PFSK-1 (cell line): ENCODE measurements around the gene TDO2.

Experiments used
- FOXP2 ChIP-seq: optimal IDR thresholded peaks from 2 replicates; pipeline ENCODE3; 2011; ENCODE audit warnings: borderline replicate concordance, control low read depth, inconsistent platforms; ENCODE audit not compliant: insufficient read depth; ENCODE audit errors: extremely low read length, extremely low read depth
- POLR2AphosphoS5 ChIP-seq: IDR thresholded peaks from 2 replicates; pipeline ENCODE4 v1.6.1; 2012; ENCODE audit warnings: low read depth, mild to moderate bottlenecking, control low read depth, low read length, moderate library complexity
- SIN3A ChIP-seq: IDR thresholded peaks from 2 replicates; pipeline ENCODE4 v1.6.1; 2012; ENCODE audit warnings: mild to moderate bottlenecking, low read length, moderate library complexity, borderline replicate concordance; ENCODE audit not compliant: insufficient read depth
- TAF1 ChIP-seq: IDR thresholded peaks from 2 replicates; pipeline ENCODE4 v1.6.1; 2012; ENCODE audit warnings: low read length, control low read depth, borderline replicate concordance; ENCODE audit not compliant: insufficient read depth
- TF ChIP-seq, protein P1 (sequence below), 2 experiments: IDR thresholded peaks; 2 replicates each; pipeline versions ENCODE4 v1.6.1 to v1.8.0; 2011 to 2012; ENCODE audit warnings: low read depth in 2 of 2, low read length in 2 of 2, control low read depth in 1 of 2, inconsistent platforms in 1 of 2, mild to moderate bottlenecking in 1 of 2, moderate library complexity in 1 of 2; ENCODE audit not compliant: insufficient read depth in 1 of 2

Gene TDO2

DNA sequence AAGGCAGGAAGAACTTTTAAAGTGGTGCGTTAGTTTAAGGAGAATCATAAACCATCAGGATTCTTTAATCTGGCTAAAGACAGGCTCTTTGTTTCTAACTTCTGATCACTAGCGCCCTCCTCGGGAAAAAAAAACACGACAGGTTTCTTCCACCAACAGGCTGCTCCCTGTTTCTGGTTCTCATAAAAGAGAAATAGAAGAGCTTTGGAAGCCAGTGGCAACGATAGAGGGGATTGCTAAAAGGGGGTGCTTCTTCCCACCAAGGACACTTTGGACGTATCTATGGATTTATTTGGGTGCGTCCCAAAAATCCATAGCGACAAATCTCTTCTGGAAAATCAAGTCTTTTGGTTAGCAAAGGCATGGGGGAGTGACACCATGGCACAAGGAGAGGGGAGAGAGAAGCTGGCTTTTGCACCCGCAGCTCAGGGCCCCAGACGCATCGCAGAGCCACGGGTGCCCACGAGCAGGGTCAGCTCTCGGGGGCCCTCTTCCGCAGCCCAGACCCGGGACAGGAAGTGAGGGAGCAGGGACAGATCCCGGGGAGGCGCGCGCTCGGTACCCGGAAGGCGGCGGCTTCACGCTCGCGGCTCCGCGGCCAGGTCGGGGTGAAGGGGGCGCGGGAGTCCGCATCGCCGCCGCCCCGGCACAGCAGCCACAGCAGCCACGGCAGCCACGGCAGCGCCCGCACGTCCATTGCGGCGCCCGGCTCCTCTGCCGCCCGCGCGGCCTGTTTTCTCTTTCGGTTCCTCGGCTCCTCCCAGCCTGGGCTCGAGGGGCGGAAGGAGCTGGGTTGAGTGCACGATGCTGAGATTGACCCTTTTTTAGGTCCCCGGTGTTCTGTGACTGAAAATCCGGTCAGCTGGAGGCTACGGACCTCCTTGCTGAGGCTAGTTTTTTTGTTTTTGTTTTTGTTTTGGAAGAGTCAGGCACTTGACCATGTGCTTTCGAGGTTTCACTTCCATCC, 49.9 kb downstream of the TDO2 start, which contains the start of gene CTSO:
Gene CTSO, minus strand, starts transcription at position 716 of the 967 bp plus-strand sequence. Its CDS starts 19 bp downstream, at position 697.
- peak; percentile 62 for TF ChIP-seq POLR2AphosphoS5
- TF ChIP-seq, protein P1, sequence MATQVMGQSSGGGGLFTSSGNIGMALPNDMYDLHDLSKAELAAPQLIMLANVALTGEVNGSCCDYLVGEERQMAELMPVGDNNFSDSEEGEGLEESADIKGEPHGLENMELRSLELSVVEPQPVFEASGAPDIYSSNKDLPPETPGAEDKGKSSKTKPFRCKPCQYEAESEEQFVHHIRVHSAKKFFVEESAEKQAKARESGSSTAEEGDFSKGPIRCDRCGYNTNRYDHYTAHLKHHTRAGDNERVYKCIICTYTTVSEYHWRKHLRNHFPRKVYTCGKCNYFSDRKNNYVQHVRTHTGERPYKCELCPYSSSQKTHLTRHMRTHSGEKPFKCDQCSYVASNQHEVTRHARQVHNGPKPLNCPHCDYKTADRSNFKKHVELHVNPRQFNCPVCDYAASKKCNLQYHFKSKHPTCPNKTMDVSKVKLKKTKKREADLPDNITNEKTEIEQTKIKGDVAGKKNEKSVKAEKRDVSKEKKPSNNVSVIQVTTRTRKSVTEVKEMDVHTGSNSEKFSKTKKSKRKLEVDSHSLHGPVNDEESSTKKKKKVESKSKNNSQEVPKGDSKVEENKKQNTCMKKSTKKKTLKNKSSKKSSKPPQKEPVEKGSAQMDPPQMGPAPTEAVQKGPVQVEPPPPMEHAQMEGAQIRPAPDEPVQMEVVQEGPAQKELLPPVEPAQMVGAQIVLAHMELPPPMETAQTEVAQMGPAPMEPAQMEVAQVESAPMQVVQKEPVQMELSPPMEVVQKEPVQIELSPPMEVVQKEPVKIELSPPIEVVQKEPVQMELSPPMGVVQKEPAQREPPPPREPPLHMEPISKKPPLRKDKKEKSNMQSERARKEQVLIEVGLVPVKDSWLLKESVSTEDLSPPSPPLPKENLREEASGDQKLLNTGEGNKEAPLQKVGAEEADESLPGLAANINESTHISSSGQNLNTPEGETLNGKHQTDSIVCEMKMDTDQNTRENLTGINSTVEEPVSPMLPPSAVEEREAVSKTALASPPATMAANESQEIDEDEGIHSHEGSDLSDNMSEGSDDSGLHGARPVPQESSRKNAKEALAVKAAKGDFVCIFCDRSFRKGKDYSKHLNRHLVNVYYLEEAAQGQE (IDR thresholded peaks at IDR 0.05; ENCODE audit: insufficient read depth in 1 of 2, low read depth in 2 of 2, low read length in 2 of 2): no peak
- TF ChIP-seq SIN3A: no peak
- no peak for TF ChIP-seq FOXP2
- TF ChIP-seq TAF1: no peak; the same call in 1 of the 2 replicates

DNA sequence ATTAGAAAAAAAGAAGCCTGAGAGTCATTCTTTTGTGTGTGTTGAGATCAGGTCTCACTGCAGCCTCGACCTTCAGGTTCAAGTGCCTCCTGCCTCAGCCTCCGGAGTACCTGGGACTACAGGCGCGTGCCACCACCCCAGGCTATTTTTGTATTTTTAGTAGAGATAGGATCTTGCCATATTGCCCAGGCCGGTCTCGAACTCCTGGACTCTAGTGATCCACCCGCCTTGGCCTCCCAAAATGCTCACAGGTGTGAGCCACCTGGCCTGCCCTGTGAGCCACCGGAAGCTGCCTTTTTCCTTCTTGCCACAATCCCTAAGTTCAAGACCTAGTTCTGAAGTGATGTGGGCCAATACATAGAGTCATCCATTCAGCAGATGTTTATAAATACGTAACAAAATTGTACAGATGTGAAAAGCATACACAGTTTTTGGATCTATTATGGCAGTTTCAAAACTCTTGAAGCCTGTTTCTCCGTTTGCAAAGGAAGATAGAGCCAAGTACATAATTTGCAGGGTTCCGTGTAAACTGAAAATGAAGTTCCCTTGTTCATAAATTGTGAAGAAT, 50.7 kb downstream of the TDO2 start:
- no peak for TF ChIP-seq SIN3A
- no peak for TF ChIP-seq TAF1
- TF ChIP-seq, protein P1 (IDR thresholded peaks at IDR 0.05; ENCODE audit: insufficient read depth in 1 of 2, low read depth in 2 of 2, low read length in 2 of 2): no peak
- TF ChIP-seq FOXP2: no peak
- no peak for TF ChIP-seq POLR2AphosphoS5

DNA sequence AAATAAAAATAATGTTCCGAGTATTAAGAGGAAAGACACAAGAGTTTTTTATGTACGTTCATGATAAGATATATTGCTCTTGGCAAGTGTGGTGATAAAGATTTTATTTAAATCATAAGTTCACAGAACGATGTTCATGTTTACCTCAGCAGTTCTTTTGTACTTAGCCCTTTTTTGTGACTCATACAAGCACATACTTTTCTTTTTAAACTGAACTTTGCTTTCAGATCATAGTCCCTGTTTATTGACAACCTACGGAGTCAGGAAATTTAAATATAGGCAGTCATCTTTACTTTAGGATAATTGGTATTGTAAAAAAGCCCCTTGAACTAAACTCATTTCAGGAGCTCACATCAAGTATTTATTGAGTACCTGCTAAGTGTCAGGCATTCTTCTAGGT, 51.4 kb downstream of the TDO2 start:
- TF ChIP-seq SIN3A (no peak), POLR2AphosphoS5 (no peak), TAF1 (no peak), FOXP2 (no peak)
- TF ChIP-seq, protein P1 (IDR thresholded peaks at IDR 0.05; ENCODE audit: insufficient read depth in 1 of 2, low read depth in 2 of 2, low read length in 2 of 2): no peak

DNA sequence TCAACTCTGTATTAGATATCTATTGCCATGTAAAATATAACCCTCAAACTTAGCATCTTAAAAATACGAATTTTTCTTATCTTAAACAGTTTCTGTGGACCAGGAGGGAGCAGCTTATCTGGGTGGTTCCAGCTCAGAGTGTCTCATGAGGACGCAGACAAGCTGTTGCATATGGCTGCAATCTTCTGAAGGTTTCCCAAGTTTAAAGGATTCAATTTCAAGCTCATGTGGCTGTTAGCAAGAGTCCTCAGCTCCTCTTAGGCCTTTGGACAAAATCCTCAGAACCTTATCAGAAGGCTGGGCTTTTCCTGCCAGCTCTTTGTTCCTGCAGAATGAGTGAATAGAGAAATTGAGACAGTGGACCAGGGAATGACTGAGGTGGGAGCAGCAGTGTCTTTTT, 53.0 kb downstream of the TDO2 start:
- TF ChIP-seq, protein P1 (IDR thresholded peaks at IDR 0.05; ENCODE audit: insufficient read depth in 1 of 2, low read depth in 2 of 2, low read length in 2 of 2): no peak
- TF ChIP-seq FOXP2 (no peak), POLR2AphosphoS5 (no peak), SIN3A (no peak), TAF1 (no peak)
